ENCODE results near the gene MLLT10.

GRCh38 chr10:21604651-21605050 is 70.6 kb downstream of the MLLT10 start:
- no peak for TF ChIP-seq EZH2 (IDR thresholded peaks at IDR 0.05; ENCODE audit: borderline replicate concordance, low read depth, low read length, severe bottlenecking)
- TF ChIP-seq, protein P1, sequence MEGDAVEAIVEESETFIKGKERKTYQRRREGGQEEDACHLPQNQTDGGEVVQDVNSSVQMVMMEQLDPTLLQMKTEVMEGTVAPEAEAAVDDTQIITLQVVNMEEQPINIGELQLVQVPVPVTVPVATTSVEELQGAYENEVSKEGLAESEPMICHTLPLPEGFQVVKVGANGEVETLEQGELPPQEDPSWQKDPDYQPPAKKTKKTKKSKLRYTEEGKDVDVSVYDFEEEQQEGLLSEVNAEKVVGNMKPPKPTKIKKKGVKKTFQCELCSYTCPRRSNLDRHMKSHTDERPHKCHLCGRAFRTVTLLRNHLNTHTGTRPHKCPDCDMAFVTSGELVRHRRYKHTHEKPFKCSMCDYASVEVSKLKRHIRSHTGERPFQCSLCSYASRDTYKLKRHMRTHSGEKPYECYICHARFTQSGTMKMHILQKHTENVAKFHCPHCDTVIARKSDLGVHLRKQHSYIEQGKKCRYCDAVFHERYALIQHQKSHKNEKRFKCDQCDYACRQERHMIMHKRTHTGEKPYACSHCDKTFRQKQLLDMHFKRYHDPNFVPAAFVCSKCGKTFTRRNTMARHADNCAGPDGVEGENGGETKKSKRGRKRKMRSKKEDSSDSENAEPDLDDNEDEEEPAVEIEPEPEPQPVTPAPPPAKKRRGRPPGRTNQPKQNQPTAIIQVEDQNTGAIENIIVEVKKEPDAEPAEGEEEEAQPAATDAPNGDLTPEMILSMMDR (IDR thresholded peaks at IDR 0.05; ENCODE audit: borderline replicate concordance, extremely low read depth, low read length, poor library complexity, severe bottlenecking) = no peak

Data from DND-41 (cell line).